Measurements from ENCODE around the gene CLCA2. TPM values are rescaled to one million over a fixed set of nuclear protein-coding genes. Genes with fewer than 3 reads are reported as not detected.

The CLCA2 gene
- total and polyA plus RNA-seq, 2 of the 8 experiments (the other 6 are each of a cell fraction or from before 2014, with no cell fraction given) = not detected

- TF ChIP-seq ATF2 (IDR thresholded peaks at IDR 0.05; ENCODE audit: low read length) (no peak), ZNF274 (IDR thresholded peaks at IDR 0.05; ENCODE audit: borderline replicate concordance, extremely low read depth, low read length) (no peak), CHD1 (IDR thresholded peaks at IDR 0.05; ENCODE audit: low read depth, low read length) (no peak), CBX5 (IDR thresholded peaks at IDR 0.05; ENCODE audit: low read depth, low read length) (no peak), GABPA (IDR thresholded peaks at IDR 0.05; ENCODE audit: borderline replicate concordance, insufficient read depth, low read length) (no peak), CHD7 (IDR thresholded peaks at IDR 0.05; ENCODE audit: insufficient replicate concordance, low read length) (no peak)
These were observed 5.9 kb downstream of the CLCA2 start (continued) for GRCh38 chr1:86429835-86430234.

Data from H1 (cell line).